ENCODE measurements around the gene PIAS4. TPM values are rescaled to one million over a fixed set of nuclear protein-coding genes. Genes with fewer than 3 reads are reported as not detected.

PIAS4 gene
- total and polyA plus RNA-seq, 2 donors (not counting 3 experiments of a cell fraction or from before 2014, with no cell fraction given): 26.2 to 46.2 TPM

- FAIRE-seq: no peak
- TF ChIP-seq GATA2 (IDR thresholded peaks at IDR 0.05; ENCODE audit: insufficient read depth, insufficient read length, low read depth, low read length) (no peak), JUN (IDR thresholded peaks at IDR 0.05; ENCODE audit: borderline replicate concordance, insufficient read depth, insufficient read length, low read depth) (no peak), MYC (IDR thresholded peaks at IDR 0.05; ENCODE audit: low read depth, low read length) (no peak), POLR2A (IDR thresholded peaks at IDR 0.05; ENCODE audit: low read depth, low read length) (no peak), MAX (IDR thresholded peaks at IDR 0.05; ENCODE audit: insufficient read depth, insufficient read length) (no peak), EZH2 (IDR thresholded peaks at IDR 0.05; ENCODE audit: borderline replicate concordance, low read depth, low read length, severe bottlenecking) (no peak), FOS (IDR thresholded peaks at IDR 0.05; ENCODE audit: borderline replicate concordance, insufficient read depth, low read length) (no peak), POLR2AphosphoS5 (IDR thresholded peaks at IDR 0.05; ENCODE audit: insufficient read depth, low read depth, low read length) (no peak), CTCF (IDR thresholded peaks at IDR 0.05; ENCODE audit: extremely low read depth in 1 of 2, insufficient read depth in 1 of 2, low read depth in 1 of 2, low read length in 2 of 2) (no peak)
- no peaks in the 10 kb centered on the region for H4K20me1 ChIP-seq (replicated peaks; ENCODE audit: control insufficient read depth, extremely low read depth, insufficient read depth, low read length)
- no peak overlapping the region for H3K4me2 ChIP-seq (ENCODE audit: insufficient read depth, low read length)
- no peaks in the 10 kb centered on the region for H3K9me1 ChIP-seq (replicated peaks; ENCODE audit: control insufficient read depth, extremely low read depth, insufficient read depth, low read length)
- H3K4me1 ChIP-seq (ENCODE audit: control insufficient read depth, extremely low read depth, insufficient read depth, low read length): no peaks in the 10 kb centered on the region
- no peaks in the 10 kb centered on the region for H3K27me3 ChIP-seq (ENCODE audit: control insufficient read depth in 2 of 2, insufficient read depth in 2 of 2, low read length in 2 of 2)
- no peaks in the 10 kb centered on the region for H3K9me3 ChIP-seq (replicated peaks; ENCODE audit: control insufficient read depth, insufficient read depth, low read length)
- POLR2A ChIA-PET: no interaction called here
- dilution Hi-C loops (cut with MboI; ENCODE audit: extremely low pct_ligation_motif_present, low sequenced_read_pairs): no loop called here
- H3K27ac ChIP-seq (ENCODE audit: insufficient read depth, low read depth, low read length): no peak overlapping the region
- no peaks in the 10 kb centered on the region for H3K79me2 ChIP-seq (ENCODE audit: control insufficient read depth, insufficient read depth, low read length)
- DNase-seq (ENCODE audit: low read depth, low spot score): no peak
- no TSS peak for BruUV-seq (replicated peaks)
- CTCF ChIA-PET: no interaction called here
- intact Hi-C loops (cut with micrococcal nuclease): no loop called here
- H2AFZ ChIP-seq (ENCODE audit: low read depth, low read length): no peak overlapping the region
- peaks cover 5 to 39% of the 10 kb centered on the region in 2 experiments for H3K36me3 ChIP-seq (ENCODE audit: control insufficient read depth in 2 of 2, extremely low read depth in 1 of 2, insufficient read depth in 2 of 2, low read length in 2 of 2)
- no peak overlapping the region for H3K4me3 ChIP-seq (replicated peaks in 1 of 3; ENCODE audit: insufficient read depth in 1 of 3, low read depth in 1 of 3, low read length in 3 of 3)
- no peak overlapping the region for H3K9ac ChIP-seq (replicated peaks; ENCODE audit: extremely low read depth, insufficient read depth, low read length)
Observed at GRCh38 chr19:4029247-4029614, 21.7 kb downstream of the PIAS4 start.
